ENCODE measurements around the gene CALCR.

Gene CALCR

DNA sequence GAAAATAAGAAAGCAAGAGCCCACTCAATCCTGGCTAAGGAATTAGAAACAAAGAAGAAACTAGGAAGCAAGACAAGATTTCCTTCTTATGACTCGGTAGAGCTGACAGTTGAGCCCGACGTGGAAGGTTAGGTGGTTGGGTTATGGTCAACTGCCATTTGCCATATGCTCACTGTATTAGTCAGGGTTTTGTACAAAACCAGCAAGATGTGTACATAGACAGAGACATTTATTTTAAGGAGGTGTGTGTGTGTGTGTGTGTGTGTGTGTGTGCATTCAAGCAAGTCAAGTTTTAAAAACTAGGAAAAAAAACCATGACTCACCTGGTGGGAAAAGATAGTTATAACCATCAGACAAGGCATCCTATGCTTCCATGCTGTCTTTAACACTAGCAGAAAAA, 183.9 kb downstream of the CALCR start:
- TF ChIP-seq, protein P1, sequence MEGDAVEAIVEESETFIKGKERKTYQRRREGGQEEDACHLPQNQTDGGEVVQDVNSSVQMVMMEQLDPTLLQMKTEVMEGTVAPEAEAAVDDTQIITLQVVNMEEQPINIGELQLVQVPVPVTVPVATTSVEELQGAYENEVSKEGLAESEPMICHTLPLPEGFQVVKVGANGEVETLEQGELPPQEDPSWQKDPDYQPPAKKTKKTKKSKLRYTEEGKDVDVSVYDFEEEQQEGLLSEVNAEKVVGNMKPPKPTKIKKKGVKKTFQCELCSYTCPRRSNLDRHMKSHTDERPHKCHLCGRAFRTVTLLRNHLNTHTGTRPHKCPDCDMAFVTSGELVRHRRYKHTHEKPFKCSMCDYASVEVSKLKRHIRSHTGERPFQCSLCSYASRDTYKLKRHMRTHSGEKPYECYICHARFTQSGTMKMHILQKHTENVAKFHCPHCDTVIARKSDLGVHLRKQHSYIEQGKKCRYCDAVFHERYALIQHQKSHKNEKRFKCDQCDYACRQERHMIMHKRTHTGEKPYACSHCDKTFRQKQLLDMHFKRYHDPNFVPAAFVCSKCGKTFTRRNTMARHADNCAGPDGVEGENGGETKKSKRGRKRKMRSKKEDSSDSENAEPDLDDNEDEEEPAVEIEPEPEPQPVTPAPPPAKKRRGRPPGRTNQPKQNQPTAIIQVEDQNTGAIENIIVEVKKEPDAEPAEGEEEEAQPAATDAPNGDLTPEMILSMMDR (IDR thresholded peaks at IDR 0.05), result no peak
- DNase-seq (ENCODE audit: low spot score), result no peak
- no peak overlapping the region for H3K4me3 ChIP-seq
- no peak overlapping the region for H3K27ac ChIP-seq

DNA sequence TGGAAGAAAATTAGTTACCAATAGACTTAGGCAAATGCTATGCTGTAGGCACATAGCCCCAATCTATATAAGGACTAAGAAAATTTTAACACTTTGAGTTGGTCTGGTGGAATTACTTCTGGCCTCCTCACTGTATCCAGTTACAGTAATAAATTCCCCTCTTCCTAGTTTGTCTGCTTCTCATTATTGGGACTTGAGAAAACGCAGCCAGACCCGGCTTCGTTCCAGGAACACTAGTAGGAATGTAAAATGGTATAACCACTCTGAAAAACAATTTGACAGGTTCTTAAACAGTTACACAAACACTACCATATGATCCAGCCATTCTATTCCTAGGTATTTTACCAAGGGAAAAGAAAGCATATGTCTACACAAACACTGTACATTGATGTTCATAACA, 192.2 kb downstream of the CALCR start:
- Histone ChIP-seq H3K27ac (no peak overlapping the region), H3K4me3 (no peak overlapping the region)
- TF ChIP-seq, protein P1 (IDR thresholded peaks at IDR 0.05), result no peak
- DNase-seq (ENCODE audit: low spot score), result no peak

DNA sequence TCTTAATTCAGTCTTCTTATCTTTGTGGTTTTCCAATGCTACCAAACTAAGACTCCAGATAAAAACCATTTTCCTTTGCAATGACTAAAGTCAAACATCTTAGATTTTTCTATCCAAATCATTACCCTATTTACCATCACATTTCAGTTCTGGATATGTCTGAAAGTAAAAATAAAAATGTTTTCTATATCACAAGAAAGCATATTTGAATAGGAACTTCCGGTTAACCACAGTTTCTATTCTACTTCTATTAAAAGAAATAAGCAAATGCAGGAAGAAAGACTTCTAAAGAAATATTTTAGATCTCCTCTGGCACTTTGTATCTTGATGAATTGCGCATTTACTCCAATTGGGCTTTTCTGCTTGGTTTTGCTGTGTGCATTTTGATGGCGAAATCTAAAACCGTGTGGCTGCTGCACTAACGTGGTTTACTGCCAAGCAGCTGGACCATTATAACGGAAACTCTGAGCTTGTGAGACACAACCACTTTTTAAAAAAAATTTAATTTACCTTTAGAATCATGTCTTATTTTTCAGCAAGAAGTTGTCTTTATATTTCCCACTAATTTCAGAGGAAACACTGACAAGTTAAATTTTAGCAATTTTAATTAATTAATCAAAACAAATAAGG, 196.3 kb downstream of the CALCR start:
- no peak overlapping the region for H3K4me3 ChIP-seq
- DNase-seq (ENCODE audit: low spot score), result no peak
- TF ChIP-seq, protein P1 (IDR thresholded peaks at IDR 0.05), result no peak
- no peak overlapping the region for H3K27ac ChIP-seq

DNA sequence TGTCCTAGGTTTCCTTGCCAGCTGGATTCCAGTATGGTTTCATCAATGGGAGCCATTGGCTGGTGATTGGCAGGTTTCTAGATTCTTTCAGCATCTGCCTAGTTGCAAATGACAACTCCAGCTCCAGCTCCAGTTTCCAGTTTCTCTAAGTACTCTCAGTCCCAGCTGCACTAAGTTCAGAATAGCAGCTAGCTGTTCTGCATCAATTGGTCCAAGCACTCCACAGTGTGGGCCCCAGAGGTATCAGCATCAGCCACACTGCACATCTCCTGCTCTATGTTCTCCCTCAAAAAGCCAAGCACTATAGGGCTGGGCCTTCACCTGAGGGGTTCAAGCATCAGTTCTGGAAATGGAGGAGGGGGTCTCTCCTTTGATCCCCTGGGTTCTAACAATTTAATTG, 198.9 kb downstream of the CALCR start:
- TF ChIP-seq, protein P1 (IDR thresholded peaks at IDR 0.05), result no peak
- no peak for DNase-seq (ENCODE audit: low spot score)
- no peak overlapping the region for H3K4me3 ChIP-seq
- H3K27ac ChIP-seq, result no peak overlapping the region

Measured in coronary artery (tissue), 2 donors.